OCI-LY7 (cell line): Measurements from ENCODE around the gene SEMA5A.

Source experiments
- CTCF ChIP-seq: fragments of 200-600 bp; sonication (generic); conservative IDR thresholded peaks from 2 replicates; pipeline ENCODE4 v1.5.1; 2014; ENCODE audit warnings: mild to moderate bottlenecking, antibody characterized with exemption, low read length, moderate library complexity, mixed read lengths
- EZH2phosphoT487 ChIP-seq: fragments of 200-600 bp; sonication (generic); IDR thresholded peaks from 2 replicates; pipeline ENCODE4 v1.6.1; 2018; ENCODE audit warnings: low read depth, borderline replicate concordance, mild to moderate bottlenecking, mixed run types, antibody characterized with exemption, low read length, moderate library complexity, mixed read lengths

- no peak for TF ChIP-seq CTCF
- no peak for TF ChIP-seq EZH2phosphoT487
Observed at GRCh38 chr5:9202636-9203035, 343.2 kb downstream of the SEMA5A start.
